Esophagus muscularis mucosa (tissue), 3 donors: ENCODE data around the gene CACNA2D2.

ENCODE experiments used
- CTCF ChIP-seq, 3 experiments: fragments of 200-600 bp in 2 of 3; fragments of 450-650 bp in 1 of 3; sonication (generic) in 2 of 3; IDR thresholded peaks; one replicate each; pipeline ENCODE4 v1.5.1; 2017 to 2019; ENCODE audit warnings: antibody characterized with exemption in 3 of 3, mild to moderate bottlenecking in 2 of 3, moderate library complexity in 1 of 3
- POLR2A ChIP-seq: fragments of 450-650 bp; IDR thresholded peaks from one replicate; pipeline ENCODE4 v1.6.1; 2017; ENCODE audit warnings: antibody characterized with exemption, moderate library complexity, mild to moderate bottlenecking, low read depth
- POLR2AphosphoS5 ChIP-seq, 2 donors: sonication (generic); formaldehyde crosslinking; IDR thresholded peaks; one replicate each; pipeline ENCODE4 v1.6.1; 2017; ENCODE audit warnings: antibody characterized with exemption in 2 of 2

- TF ChIP-seq CTCF (IDR thresholded peaks at IDR 0.05) (no peak), POLR2A (no peak), POLR2AphosphoS5 (IDR thresholded peaks at IDR 0.05) (no peak)
Measured at GRCh38 chr3:50338965-50339364, 164.5 kb downstream of the CACNA2D2 start.
